Lower leg skin (tissue), 3 donors: Measurements from ENCODE around the gene GRK1.

Experiments
- POLR2A ChIP-seq, 2 donors: fragments of 450-650 bp; IDR thresholded peaks; one replicate each; pipeline ENCODE4 v1.6.1; 2016 to 2017; ENCODE audit warnings: antibody characterized with exemption in 2 of 2, mild to moderate bottlenecking in 1 of 2, moderate library complexity in 1 of 2
- TF ChIP-seq, protein P1 (sequence below), 3 donors: fragments of 450-650 bp; IDR thresholded peaks; one replicate each; pipeline ENCODE4 v1.5.1; 2016; ENCODE audit warnings: antibody characterized with exemption in 3 of 3, mild to moderate bottlenecking in 3 of 3, moderate library complexity in 2 of 3

DNA sequence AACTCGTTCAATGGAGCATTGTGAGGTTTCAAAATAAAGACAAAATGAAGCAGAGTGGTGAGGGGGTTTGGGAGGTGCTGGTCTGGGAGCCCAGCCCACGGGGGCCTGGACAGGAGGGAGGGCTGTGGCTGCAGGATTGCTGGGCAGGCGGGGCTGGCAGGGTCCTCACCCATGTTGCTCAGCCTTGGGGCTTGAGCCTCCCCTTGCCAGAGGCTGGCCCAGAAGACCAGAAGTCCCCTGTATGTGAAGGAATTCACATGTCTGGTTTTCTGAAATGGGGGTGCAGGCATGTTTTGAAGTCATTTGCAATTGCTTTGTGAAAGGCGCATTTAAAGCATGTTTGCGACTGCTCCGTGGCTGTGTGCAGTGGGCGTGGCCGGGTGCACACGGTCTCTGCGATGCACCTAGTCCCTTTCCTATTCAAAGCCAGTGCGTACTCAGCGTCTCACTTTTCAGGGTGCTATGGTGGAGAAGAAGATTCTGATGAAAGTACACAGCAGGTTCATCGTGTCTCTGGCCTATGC lies 2.3 kb downstream of the GRK1 start:
- TF ChIP-seq, protein P1, sequence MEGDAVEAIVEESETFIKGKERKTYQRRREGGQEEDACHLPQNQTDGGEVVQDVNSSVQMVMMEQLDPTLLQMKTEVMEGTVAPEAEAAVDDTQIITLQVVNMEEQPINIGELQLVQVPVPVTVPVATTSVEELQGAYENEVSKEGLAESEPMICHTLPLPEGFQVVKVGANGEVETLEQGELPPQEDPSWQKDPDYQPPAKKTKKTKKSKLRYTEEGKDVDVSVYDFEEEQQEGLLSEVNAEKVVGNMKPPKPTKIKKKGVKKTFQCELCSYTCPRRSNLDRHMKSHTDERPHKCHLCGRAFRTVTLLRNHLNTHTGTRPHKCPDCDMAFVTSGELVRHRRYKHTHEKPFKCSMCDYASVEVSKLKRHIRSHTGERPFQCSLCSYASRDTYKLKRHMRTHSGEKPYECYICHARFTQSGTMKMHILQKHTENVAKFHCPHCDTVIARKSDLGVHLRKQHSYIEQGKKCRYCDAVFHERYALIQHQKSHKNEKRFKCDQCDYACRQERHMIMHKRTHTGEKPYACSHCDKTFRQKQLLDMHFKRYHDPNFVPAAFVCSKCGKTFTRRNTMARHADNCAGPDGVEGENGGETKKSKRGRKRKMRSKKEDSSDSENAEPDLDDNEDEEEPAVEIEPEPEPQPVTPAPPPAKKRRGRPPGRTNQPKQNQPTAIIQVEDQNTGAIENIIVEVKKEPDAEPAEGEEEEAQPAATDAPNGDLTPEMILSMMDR (IDR thresholded peaks at IDR 0.05): no peak
- TF ChIP-seq POLR2A (IDR thresholded peaks at IDR 0.05): no peak
